Body of pancreas (tissue), 4 donors: Measurements from ENCODE around the gene SETBP1. TPM values are rescaled to one million over a fixed set of nuclear protein-coding genes. Genes with fewer than 3 reads are reported as not detected.

Source experiments
- ATAC-seq: fragments of 150-250 bp; one replicate; pipeline ENCODE4 v1.9.1; 2016
- DNase-seq, 4 donors: peaks; one replicate each; pipeline ENCODE4 v3.0.0-alpha.2; 2019
- H3K27ac ChIP-seq, 4 donors: fragments of 200-600 bp; sonication (generic); 1 replicate in 3 of 4; 2 replicates in 1 of 4; pipeline versions ENCODE4 v1.5.1 to v1.6.1; 2016 to 2019; ENCODE audit warnings: mild to moderate bottlenecking in 1 of 4, mixed read lengths in 1 of 4, moderate library complexity in 1 of 4
- H3K27me3 ChIP-seq, 2 donors: fragments of 200-600 bp; sonication (generic); one replicate each; pipeline ENCODE4 v1.6.0; 2016; ENCODE audit warnings: mild to moderate bottlenecking in 1 of 2
- H3K36me3 ChIP-seq, 2 donors: fragments of 200-600 bp; sonication (generic); replicated peaks in 1 of 2; 2 replicates each; pipeline ENCODE4 v1.5.1; 2016; ENCODE audit warnings: low read depth in 2 of 2; ENCODE audit not compliant: insufficient read depth in 1 of 2
- H3K4me1 ChIP-seq: fragments of 200-600 bp; sonication (generic); one replicate; pipeline ENCODE4 v1.6.0; 2016
- H3K4me3 ChIP-seq, 2 donors: fragments of 200-600 bp; sonication (generic); 1 replicate in 1 of 2; 2 replicates in 1 of 2; pipeline ENCODE4 v1.5.1; 2016 to 2019
- H3K9me3 ChIP-seq, 3 donors: fragments of 200-600 bp; sonication (generic); 1 replicate in 2 of 3; 2 replicates in 1 of 3; pipeline ENCODE4 v1.5.1; 2016
- POLR2A ChIP-seq, 3 donors: fragments of 450-650 bp; IDR thresholded peaks; one replicate each; pipeline ENCODE4 v1.6.1; 2016; ENCODE audit warnings: antibody characterized with exemption in 3 of 3, mild to moderate bottlenecking in 2 of 3
- WGBS, 2 donors: methylation state at CpG; one replicate each; pipeline ENCODE4 v1.1.5; 2017; 5-methylcytosine and 5-hydroxymethylcytosine counted together
- intact Hi-C: fragments of 100-400 bp; cut with DNase I; formaldehyde crosslinking; loops from one replicate; pipeline ENCODE4 v1.15.1; 2023
- total RNA-seq, 2 donors: library from RNA; depleted of rRNA; stranded (reverse); fragments of >200 nt; gene quantifications; one replicate each; pipeline ENCODE4 v1.1.0, GENCODE V29; 2016
- TF ChIP-seq, protein P1 (sequence below), 7 experiments: fragments of 450-650 bp in 4 of 7; fragments of 200-600 bp in 3 of 7; sonication (generic) in 3 of 7; IDR thresholded peaks; one replicate each; pipeline ENCODE4 v1.5.1; 2016 to 2019; ENCODE audit warnings: antibody characterized with exemption in 7 of 7

Gene SETBP1
- total RNA-seq, 2 donors from 2014 or later, result 23.6 to 37.2 TPM

- no peak for ATAC-seq
- no peaks in the 10 kb centered on the region for H3K27me3 ChIP-seq
- H3K9me3 ChIP-seq, result no peaks in the 10 kb centered on the region
- H3K36me3 ChIP-seq, result no peaks in the 10 kb centered on the region
- H3K27ac ChIP-seq, result no peak overlapping the region
- DNase-seq, result no peak
- peaks cover 15% of the 10 kb centered on the region for H3K4me1 ChIP-seq
- intact Hi-C loops, result loop anchor here (10.0 kb wide), 1 partner anchor 92 kb away; no protein-coding TSS in a partner anchor
- no peak overlapping the region for H3K4me3 ChIP-seq
- TF ChIP-seq POLR2A (IDR thresholded peaks at IDR 0.05), result no peak
- TF ChIP-seq, protein P1, sequence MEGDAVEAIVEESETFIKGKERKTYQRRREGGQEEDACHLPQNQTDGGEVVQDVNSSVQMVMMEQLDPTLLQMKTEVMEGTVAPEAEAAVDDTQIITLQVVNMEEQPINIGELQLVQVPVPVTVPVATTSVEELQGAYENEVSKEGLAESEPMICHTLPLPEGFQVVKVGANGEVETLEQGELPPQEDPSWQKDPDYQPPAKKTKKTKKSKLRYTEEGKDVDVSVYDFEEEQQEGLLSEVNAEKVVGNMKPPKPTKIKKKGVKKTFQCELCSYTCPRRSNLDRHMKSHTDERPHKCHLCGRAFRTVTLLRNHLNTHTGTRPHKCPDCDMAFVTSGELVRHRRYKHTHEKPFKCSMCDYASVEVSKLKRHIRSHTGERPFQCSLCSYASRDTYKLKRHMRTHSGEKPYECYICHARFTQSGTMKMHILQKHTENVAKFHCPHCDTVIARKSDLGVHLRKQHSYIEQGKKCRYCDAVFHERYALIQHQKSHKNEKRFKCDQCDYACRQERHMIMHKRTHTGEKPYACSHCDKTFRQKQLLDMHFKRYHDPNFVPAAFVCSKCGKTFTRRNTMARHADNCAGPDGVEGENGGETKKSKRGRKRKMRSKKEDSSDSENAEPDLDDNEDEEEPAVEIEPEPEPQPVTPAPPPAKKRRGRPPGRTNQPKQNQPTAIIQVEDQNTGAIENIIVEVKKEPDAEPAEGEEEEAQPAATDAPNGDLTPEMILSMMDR (IDR thresholded peaks at IDR 0.05), result no peak
- WGBS, 2 donors, result 98 to 100% methylated on average over 1 of the region's 1 CpG
Observed at GRCh38 chr18:44812426-44812825, 131.7 kb downstream of the SETBP1 start.

DNA sequence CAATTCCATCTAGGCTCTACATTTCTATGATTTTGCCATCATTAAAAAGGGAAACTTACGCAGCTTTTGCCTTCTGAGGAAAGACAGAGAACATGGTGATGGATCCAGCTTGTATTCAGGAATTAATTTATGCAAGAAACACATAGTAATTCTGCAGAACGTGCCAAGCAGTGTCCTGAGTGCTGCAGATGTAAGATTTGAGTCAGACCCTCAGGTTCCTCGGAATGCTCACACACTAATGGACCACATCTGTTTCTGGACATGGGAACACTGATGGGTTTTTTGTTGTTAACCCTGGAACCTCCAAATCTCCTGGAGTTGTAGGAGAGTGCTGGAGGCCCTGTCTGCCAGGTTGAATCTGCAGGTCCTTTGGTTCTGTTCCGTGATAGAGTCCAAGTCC, 132.9 kb downstream of the SETBP1 start:
- intact Hi-C loops, result loop anchor here (10.0 kb wide), 1 partner anchor 91 kb away; no protein-coding TSS in a partner anchor
- no peak overlapping the region for H3K27ac ChIP-seq
- H3K27me3 ChIP-seq, result no peaks in the 10 kb centered on the region
- ATAC-seq (no peak), DNase-seq (no peak)
- TF ChIP-seq, protein P1 (IDR thresholded peaks at IDR 0.05), result no peak
- no peak for TF ChIP-seq POLR2A (IDR thresholded peaks at IDR 0.05)
- no peak overlapping the region for H3K4me3 ChIP-seq
- no peaks in the 10 kb centered on the region for H3K9me3 ChIP-seq
- WGBS, 2 donors, result 91 to 97% methylated on average over 4 of the region's 4 CpGs
- H3K4me1 ChIP-seq, result peaks cover 11% of the 10 kb centered on the region
- H3K36me3 ChIP-seq, result no peaks in the 10 kb centered on the region

- Histone ChIP-seq H3K27ac (no peak overlapping the region), H3K9me3 (no peaks in the 10 kb centered on the region), H3K4me3 (no peak overlapping the region), H3K27me3 (no peaks in the 10 kb centered on the region), H3K4me1 (peaks cover 20% of the 10 kb centered on the region), H3K36me3 (no peaks in the 10 kb centered on the region)
- 88 to 92% methylated on average over 6 of the region's 6 CpGs for WGBS, 2 donors
- DNase-seq (no peak), ATAC-seq (no peak)
- TF ChIP-seq, protein P1 (IDR thresholded peaks at IDR 0.05), result no peak
- TF ChIP-seq POLR2A (IDR thresholded peaks at IDR 0.05), result no peak
- intact Hi-C loops, result loop anchor here (10.0 kb wide), 1 partner anchor 90 kb away; no protein-coding TSS in a partner anchor
Observed at GRCh38 chr18:44815108-44815507, 134.4 kb downstream of the SETBP1 start.

GRCh38 chr18:44816050-44816449, 135.4 kb downstream of the SETBP1 start:
- intact Hi-C loops, result loop anchor here (10.0 kb wide), 1 partner anchor 89 kb away; no protein-coding TSS in a partner anchor
- TF ChIP-seq POLR2A (IDR thresholded peaks at IDR 0.05), result no peak
- Histone ChIP-seq H3K4me1 (peaks cover 29% of the 10 kb centered on the region), H3K4me3 (no peak overlapping the region), H3K27ac (no peak overlapping the region), H3K27me3 (no peaks in the 10 kb centered on the region), H3K36me3 (no peaks in the 10 kb centered on the region), H3K9me3 (no peaks in the 10 kb centered on the region)
- WGBS, 2 donors, result 73 to 74% methylated on average over 3 of the region's 3 CpGs
- DNase-seq (no peak), ATAC-seq (no peak)

DNA sequence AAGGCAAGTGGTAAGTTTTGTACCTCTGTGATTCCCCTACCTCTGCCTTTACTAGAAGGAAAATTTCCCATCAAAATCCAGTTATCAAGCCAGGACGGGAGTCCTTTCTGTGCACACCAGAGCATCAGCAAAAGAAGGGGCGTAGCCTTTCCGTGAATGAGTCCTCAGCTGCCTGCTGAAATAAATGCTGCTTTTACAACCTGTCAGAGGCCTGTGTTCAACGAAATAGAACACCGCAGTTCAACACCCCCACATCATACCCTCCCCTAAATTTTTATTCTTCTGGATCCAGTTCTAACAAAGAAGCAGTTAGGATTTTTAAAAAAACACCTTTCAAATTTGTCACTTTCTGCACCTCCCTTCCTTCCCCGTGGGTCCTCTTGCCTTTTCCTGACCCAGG, 135.8 kb downstream of the SETBP1 start:
- intact Hi-C loops, result loop anchor here (10.0 kb wide), 1 partner anchor 88 kb away; no protein-coding TSS in a partner anchor
- TF ChIP-seq POLR2A (IDR thresholded peaks at IDR 0.05), result no peak
- TF ChIP-seq, protein P1 (IDR thresholded peaks at IDR 0.05), result no peak
- DNase-seq (no peak), ATAC-seq (no peak)
- no peak overlapping the region for H3K4me3 ChIP-seq
- H3K27ac ChIP-seq, result no peak overlapping the region
- no peaks in the 10 kb centered on the region for H3K27me3 ChIP-seq
- H3K36me3 ChIP-seq, result no peaks in the 10 kb centered on the region
- 93 to 97% methylated on average over 6 of the region's 6 CpGs for WGBS, 2 donors
- no peaks in the 10 kb centered on the region for H3K9me3 ChIP-seq
- peaks cover 31% of the 10 kb centered on the region for H3K4me1 ChIP-seq
